Parathyroid adenoma (tissue), 2 donors: ENCODE data around the gene EOGT.

Experiments used
- H2AFZ ChIP-seq: fragments of 300-600 bp; sonication (generic); one replicate; pipeline ENCODE4 v1.7.0; 2017; ENCODE audit warnings: antibody characterized with exemption, mild to moderate bottlenecking
- H3K27ac ChIP-seq: fragments of 300-600 bp; sonication (generic); one replicate; pipeline ENCODE4 v1.7.0; 2017
- H3K27me3 ChIP-seq: fragments of 300-600 bp; sonication (generic); one replicate; pipeline ENCODE4 v1.7.0; 2017; ENCODE audit warnings: low read length; ENCODE audit not compliant: control insufficient read depth, insufficient read depth
- H3K36me3 ChIP-seq: fragments of 300-600 bp; sonication (generic); one replicate; pipeline ENCODE4 v1.7.0; 2017; ENCODE audit warnings: low read length; ENCODE audit not compliant: control insufficient read depth, insufficient read depth
- H3K4me1 ChIP-seq: fragments of 300-600 bp; sonication (generic); one replicate; pipeline ENCODE4 v1.7.0; 2017; ENCODE audit warnings: control low read depth
- H3K4me2 ChIP-seq: fragments of 300-600 bp; sonication (generic); one replicate; pipeline ENCODE4 v1.7.0; 2017; ENCODE audit warnings: low read length
- H3K4me3 ChIP-seq: fragments of 300-600 bp; sonication (generic); one replicate; pipeline ENCODE4 v1.7.0; 2017; ENCODE audit warnings: low read depth, low read length
- H3K79me2 ChIP-seq: fragments of 300-600 bp; sonication (generic); one replicate; pipeline ENCODE4 v1.7.0; 2017; ENCODE audit warnings: control low read depth
- H3K9ac ChIP-seq: fragments of 300-600 bp; sonication (generic); one replicate; pipeline ENCODE4 v1.7.0; 2017; ENCODE audit warnings: mild to moderate bottlenecking
- H3K9me3 ChIP-seq: fragments of 300-600 bp; sonication (generic); one replicate; pipeline ENCODE4 v1.7.0; 2017; ENCODE audit warnings: low read length; ENCODE audit not compliant: control insufficient read depth
- CTCF ChIP-seq: fragments of 300-600 bp; sonication (generic); IDR thresholded peaks from one replicate; pipeline ENCODE4 v1.7.0; 2017; ENCODE audit warnings: antibody characterized with exemption, mild to moderate bottlenecking
- donor health status: primary hyperparathyroidism.

EOGT gene

GRCh38 chr3:69012100-69012799 is 1.2 kb downstream of the EOGT start:
- Histone ChIP-seq H3K79me2 (no peaks in the 10 kb centered on the region), H3K9ac (peak overlapping the region; percentile 28), H3K4me2 (peak overlapping the region; percentile 86), H2AFZ (peak overlapping the region; percentile 90), H3K4me1 (peaks cover 7% of the 10 kb centered on the region), H3K27ac (peak overlapping the region; percentile 87), H3K9me3 (no peaks in the 10 kb centered on the region), H3K4me3 (peak overlapping the region; percentile 71), H3K36me3 (no peaks in the 10 kb centered on the region), H3K27me3 (no peaks in the 10 kb centered on the region)
- TF ChIP-seq CTCF, result no peak

GRCh38 chr3:69011096-69011730 is 2.3 kb downstream of the EOGT start:
- Histone ChIP-seq H3K4me2 (no peak overlapping the region), H3K36me3 (no peaks in the 10 kb centered on the region), H3K9ac (no peak overlapping the region), H3K27me3 (no peaks in the 10 kb centered on the region), H3K4me3 (no peak overlapping the region), H3K27ac (no peak overlapping the region), H3K79me2 (no peaks in the 10 kb centered on the region), H3K9me3 (no peaks in the 10 kb centered on the region), H2AFZ (no peak overlapping the region), H3K4me1 (peaks cover 7% of the 10 kb centered on the region)
- TF ChIP-seq CTCF, result no peak

GRCh38 chr3:69009559-69010410 is 3.7 kb downstream of the EOGT start:
- H3K36me3 ChIP-seq, result no peaks in the 10 kb centered on the region
- no peak overlapping the region for H3K27ac ChIP-seq
- no peak overlapping the region for H3K9ac ChIP-seq
- no peak overlapping the region for H3K4me2 ChIP-seq
- H3K4me3 ChIP-seq, result no peak overlapping the region
- H2AFZ ChIP-seq, result no peak overlapping the region
- peaks cover 7% of the 10 kb centered on the region for H3K4me1 ChIP-seq
- H3K9me3 ChIP-seq, result no peaks in the 10 kb centered on the region
- H3K79me2 ChIP-seq, result no peaks in the 10 kb centered on the region
- TF ChIP-seq CTCF, result no peak
- H3K27me3 ChIP-seq, result no peaks in the 10 kb centered on the region

- Histone ChIP-seq H3K27me3 (no peaks in the 10 kb centered on the region), H3K9me3 (no peaks in the 10 kb centered on the region), H3K4me1 (peaks cover 4% of the 10 kb centered on the region), H3K79me2 (no peaks in the 10 kb centered on the region), H3K27ac (no peak overlapping the region), H3K4me2 (no peak overlapping the region), H3K36me3 (no peaks in the 10 kb centered on the region), H2AFZ (no peak overlapping the region), H3K4me3 (no peak overlapping the region), H3K9ac (no peak overlapping the region)
- TF ChIP-seq CTCF, result no peak
Observed at GRCh38 chr3:69008980-69009379, 4.5 kb downstream of the EOGT start.
